ENCODE measurements around the gene APCDD1.

The APCDD1 gene

DNA sequence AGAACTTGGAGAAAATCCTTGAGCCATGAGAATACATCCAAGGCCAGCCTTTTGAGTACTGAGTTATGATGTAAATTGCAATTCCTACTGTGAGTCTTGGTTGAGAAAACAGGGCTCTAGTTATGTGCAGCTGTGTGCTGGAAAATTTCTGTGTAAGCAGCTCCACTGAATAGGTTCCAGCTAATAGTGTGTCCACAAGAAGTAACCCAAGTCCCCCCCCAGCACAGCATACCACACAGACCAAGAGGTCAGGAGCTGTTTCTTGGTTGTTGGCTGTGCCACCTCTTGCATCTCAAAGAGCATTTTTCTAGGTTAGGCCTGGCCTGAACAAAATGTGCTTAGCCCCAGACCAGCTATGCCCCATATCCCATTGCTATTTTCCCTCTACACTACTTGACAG, 36.8 kb upstream of the APCDD1 start:
- DNase-seq (ENCODE audit: low read depth, low spot score), result no peak
- ChIA-PET CTCF (no interaction called here), POLR2A (interaction anchor here (0.9 kb wide), 1 partner anchor 40 kb away, joined by 3 read pairs; no protein-coding TSS in a partner anchor)
- TF ChIP-seq, protein P1, sequence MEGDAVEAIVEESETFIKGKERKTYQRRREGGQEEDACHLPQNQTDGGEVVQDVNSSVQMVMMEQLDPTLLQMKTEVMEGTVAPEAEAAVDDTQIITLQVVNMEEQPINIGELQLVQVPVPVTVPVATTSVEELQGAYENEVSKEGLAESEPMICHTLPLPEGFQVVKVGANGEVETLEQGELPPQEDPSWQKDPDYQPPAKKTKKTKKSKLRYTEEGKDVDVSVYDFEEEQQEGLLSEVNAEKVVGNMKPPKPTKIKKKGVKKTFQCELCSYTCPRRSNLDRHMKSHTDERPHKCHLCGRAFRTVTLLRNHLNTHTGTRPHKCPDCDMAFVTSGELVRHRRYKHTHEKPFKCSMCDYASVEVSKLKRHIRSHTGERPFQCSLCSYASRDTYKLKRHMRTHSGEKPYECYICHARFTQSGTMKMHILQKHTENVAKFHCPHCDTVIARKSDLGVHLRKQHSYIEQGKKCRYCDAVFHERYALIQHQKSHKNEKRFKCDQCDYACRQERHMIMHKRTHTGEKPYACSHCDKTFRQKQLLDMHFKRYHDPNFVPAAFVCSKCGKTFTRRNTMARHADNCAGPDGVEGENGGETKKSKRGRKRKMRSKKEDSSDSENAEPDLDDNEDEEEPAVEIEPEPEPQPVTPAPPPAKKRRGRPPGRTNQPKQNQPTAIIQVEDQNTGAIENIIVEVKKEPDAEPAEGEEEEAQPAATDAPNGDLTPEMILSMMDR (IDR thresholded peaks at IDR 0.05; ENCODE audit: insufficient read depth, low read length, missing control alignments), result no peak
- H3K4me3 ChIP-seq (ENCODE audit: low read depth, low read length), result no peak overlapping the region

DNA sequence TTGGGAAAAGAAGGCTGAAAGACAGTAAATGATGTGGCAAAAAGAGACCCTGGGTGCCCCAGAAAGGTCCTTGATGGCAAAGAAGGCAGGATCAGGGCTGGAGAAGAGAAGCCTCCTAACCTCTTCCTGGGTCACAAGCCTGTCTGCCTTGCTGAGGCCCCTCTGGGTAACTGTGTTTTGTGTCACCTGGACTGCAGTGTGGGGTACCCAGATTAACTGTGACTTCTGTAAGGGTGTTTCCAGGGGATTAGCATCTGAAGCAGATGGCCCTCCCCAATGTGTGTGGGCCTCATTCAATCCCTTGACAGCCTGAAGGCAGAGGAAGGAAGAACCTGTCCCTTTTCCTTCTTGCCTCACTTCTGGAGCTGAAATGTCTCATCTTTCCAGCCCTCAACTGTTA, 35.6 kb upstream of the APCDD1 start:
- no peak for DNase-seq (ENCODE audit: low read depth, low spot score)
- CTCF ChIA-PET, result interaction anchor here (0.7 kb wide), 1 partner anchor 345 kb away, joined by 3 read pairs; no protein-coding TSS in a partner anchor
- POLR2A ChIA-PET, result no interaction called here
- H3K4me3 ChIP-seq (ENCODE audit: low read depth, low read length), result no peak overlapping the region
- TF ChIP-seq, protein P1 (IDR thresholded peaks at IDR 0.05; ENCODE audit: insufficient read depth, low read length, missing control alignments), result no peak

DNA sequence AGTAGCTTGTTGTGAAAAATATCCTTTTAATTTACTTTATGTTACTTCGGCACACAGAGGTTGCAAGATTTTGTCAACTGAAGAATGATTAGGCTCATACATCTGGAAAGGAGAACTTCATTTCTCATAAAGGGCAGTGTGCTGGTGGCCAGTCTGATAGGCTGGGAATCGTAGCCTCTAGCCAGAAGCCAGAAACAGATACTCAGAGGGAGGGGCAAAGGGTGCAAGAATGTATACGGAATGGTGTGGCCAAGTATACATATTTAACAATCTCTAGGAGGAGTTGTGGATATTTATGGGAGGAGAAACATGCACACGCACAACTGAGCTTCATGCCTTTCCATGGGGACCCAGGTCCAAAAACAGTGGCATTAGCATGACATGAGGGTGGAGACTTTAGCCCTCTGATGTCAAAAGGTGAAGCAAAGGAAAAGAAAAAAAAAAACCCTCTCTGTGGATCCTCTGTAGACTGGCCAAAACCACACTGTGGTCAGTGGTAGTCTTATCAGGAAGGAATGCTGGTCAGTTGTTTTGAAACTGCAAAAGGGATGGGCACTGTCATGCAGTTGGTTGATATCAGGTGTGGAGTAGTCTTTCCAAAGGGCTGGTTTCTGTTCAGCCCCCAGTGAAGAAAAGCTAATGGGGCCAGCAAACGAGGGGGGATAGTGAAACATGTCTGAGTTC, 34.9 kb upstream of the APCDD1 start:
- POLR2A ChIA-PET, result no interaction called here
- TF ChIP-seq, protein P1 (IDR thresholded peaks at IDR 0.05; ENCODE audit: insufficient read depth, low read length, missing control alignments), result no peak
- CTCF ChIA-PET, result no interaction called here

DNA sequence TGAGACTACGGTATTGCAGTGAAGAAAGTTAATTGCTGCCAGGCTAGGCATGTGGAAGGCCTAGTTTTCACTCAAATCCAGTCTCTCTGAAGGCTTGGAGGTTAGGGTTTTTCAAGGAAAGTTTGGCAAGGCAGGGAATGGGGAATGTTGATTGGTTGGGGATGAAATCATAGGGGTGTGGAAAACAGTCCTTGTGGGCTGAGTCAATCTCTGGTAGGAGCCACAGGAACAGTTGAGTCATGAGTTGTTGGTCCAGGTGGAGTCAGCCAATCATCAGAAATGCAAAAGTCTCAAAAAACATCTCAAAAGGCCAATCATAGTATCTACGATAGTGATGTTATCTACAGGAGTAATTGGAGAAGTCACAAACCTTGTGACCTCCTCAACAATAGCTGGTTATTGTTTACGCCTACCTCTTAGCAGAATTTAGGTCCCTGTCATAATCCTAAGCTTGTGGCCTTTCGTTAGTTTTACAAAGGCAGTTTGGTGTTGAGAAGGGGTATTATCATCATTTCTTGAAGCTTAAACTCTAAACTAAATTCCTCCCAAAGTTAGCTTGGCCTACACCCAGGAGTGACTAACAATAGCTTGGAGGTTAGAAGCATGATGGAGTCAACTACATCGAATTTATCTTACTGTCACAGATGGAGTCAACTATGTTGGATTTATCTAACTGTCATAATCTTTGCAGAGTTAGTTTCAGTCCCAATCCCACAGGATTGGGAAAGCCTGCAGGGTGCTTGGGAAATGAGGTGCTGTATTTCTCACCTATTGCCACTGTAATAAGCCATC, 33.7 kb upstream of the APCDD1 start:
- DNase-seq (ENCODE audit: low read depth, low spot score), result no peak
- H3K4me3 ChIP-seq (ENCODE audit: low read depth, low read length), result no peak overlapping the region
- CTCF ChIA-PET, result no interaction called here
- POLR2A ChIA-PET, result no interaction called here
- TF ChIP-seq, protein P1 (IDR thresholded peaks at IDR 0.05; ENCODE audit: insufficient read depth, low read length, missing control alignments), result no peak

More for the DNA sequence above, 34.9 kb upstream of the APCDD1 start:
- no peak overlapping the region for H3K4me3 ChIP-seq (ENCODE audit: low read depth, low read length)
- no peak for DNase-seq (ENCODE audit: low read depth, low spot score)

DNA sequence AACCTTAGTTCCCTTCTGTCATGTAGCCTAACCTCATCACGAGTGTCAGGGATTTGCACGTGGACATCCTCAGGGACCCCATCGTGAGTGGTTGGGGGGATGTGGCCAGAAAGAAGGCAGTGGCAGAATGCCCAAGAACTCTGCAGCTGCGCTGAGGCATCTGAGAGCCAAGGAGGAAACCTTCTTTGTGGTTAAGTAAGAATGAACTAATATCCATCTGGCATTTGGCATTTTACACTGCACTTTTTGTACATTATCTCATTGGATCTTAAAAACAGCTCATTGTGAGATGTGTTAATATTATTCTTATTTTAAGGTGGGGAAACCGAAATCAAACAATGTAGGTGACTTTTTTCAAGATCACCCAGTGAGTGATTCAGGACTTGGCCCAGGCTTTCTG, 32.6 kb upstream of the APCDD1 start:
- no peak for DNase-seq (ENCODE audit: low read depth, low spot score)
- ChIA-PET CTCF (no interaction called here), POLR2A (no interaction called here)
- no peak overlapping the region for H3K4me3 ChIP-seq (ENCODE audit: low read depth, low read length)
- TF ChIP-seq, protein P1 (IDR thresholded peaks at IDR 0.05; ENCODE audit: insufficient read depth, low read length, missing control alignments), result no peak

DNA sequence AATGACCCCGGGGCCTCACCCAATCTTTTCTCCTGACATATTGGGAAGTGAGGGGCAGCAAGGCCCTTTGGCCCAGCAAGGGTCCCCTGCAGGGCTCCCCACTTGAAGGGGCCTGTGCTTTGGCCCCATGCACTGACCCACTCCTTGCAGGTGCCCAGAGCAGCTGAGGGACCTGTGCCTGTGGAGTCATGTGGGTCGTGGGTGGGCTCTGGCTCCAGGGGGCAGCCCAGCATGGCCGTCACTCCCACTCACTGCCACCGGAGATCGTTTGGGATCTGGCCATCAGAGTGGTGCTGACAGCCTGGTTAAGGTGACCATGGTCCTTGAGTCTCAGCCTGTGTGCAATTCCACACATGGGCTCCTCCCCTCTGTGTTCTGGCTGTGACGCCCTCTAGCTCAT, 31.7 kb upstream of the APCDD1 start:
- no peak for DNase-seq (ENCODE audit: low read depth, low spot score)
- CTCF ChIA-PET, result no interaction called here
- POLR2A ChIA-PET, result no interaction called here

More for the DNA sequence above, 31.7 kb upstream of the APCDD1 start:
- TF ChIP-seq, protein P1 (IDR thresholded peaks at IDR 0.05; ENCODE audit: insufficient read depth, low read length, missing control alignments), result no peak
- H3K4me3 ChIP-seq (ENCODE audit: low read depth, low read length), result no peak overlapping the region

Measured in AG04449 (cell line).